GM18517 (cell line): ENCODE data around the gene DUSP28.
"Not testable (repeated sequence)": the region's sequence is repeated elsewhere in the genome, so short reads cannot be mapped to it uniquely, and the experiment has no call there.

Source experiments
- ATAC-seq: cut with Tn5 transposase; IDR thresholded peaks from one replicate; pipeline ENCODE4 v1.9.1; 2021; ENCODE audit warnings: mild to moderate bottlenecking, moderate library complexity; ENCODE audit not compliant: unreplicated experiment

The DUSP28 gene

DNA sequence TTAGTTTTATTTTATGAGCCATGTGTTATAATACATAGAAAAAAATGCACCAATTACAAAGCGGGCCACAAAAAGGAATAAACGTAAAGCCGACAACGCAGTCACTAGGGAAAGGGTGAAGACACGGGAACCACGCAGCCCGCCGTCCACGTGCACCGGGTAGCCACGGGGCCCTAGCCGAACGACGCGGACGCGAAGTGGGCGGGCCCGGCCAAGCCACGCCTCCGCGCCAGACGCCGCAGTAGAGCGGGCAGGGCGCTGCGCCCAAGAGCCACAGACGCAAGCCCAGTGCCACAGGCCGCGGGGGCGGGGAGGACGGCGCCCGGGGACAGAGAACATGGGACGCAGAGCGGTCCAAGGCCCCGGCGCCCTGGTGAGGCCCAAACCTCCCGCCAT is at the start of gene DUSP28:
TSS of gene DUSP28 (plus strand) at position 274 of the 396 bp plus-strand sequence. CDS start 328 bp downstream, outside the sequence.
- ATAC-seq: peak; percentile 36

DNA sequence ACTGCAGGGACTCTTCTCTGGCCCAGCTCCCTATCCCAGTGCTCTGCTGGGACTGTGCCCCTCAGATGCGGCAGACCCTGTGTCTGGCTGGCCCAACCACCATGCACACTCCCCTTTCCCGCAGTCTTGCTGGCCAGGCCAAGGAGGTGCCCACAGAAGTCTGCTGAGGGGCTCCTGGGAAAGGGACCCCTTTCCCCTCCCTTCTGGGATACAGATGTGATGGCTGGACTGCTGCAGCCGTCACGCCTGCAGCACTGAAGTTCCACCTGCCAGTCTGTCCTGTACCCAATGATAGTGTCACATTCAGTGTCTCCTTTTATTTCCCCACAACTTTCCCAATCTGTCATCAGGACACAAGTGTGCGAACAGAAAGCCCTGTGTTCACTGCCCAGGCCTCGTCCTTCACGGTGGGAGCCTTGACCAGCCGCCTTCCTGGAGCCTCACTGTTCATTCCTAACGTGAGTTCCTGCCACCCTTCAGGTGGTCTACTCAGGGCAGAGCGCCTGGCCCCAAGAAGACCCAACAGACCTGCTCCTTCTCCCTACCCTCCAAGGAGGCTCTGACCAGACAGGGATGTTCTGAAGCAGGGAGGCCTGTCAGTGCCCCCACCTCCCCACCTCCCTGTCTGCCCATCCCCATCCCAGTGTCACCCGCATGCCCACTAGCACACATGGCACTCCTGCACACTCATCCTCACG is 49.5 kb upstream of the DUSP28 start:
- no peak for ATAC-seq

DNA sequence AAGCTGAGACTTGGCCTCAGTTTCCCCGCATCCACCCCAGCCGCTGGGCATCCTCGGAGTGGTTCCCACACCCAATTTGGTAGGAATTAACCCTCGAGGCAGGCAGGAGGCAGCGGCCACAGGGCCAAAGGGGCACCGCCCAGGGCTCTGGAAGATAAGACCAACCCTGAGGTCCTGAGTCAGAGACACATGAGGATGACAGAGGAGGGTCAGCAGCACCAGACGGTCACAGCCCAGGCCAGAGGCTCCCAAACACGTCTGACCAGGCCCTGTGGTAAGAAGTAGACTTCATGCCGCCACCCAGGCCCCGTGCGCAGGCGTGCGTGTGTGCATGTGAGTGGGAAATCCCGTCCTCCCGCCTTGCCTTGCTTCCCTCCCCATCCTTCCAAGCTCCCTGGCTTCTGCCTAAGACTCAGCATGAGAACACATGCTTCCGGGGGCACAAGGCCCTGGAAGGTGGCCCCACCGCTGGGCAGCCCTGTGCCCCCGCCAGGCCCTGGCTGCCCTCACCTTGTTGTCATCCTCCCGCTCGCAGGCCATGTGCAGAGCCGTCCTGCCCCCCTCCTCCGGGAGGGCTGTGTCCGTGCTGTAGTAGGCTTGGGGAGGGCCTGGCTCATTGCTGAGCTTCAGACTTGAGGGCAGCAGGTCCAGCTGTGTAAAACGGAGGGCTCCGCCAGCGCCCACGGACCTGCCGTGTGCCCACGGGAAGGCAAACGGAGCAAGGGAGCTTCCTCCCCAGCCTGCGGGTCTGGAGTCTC is 48.6 kb upstream of the DUSP28 start:
- no peak for ATAC-seq

DNA sequence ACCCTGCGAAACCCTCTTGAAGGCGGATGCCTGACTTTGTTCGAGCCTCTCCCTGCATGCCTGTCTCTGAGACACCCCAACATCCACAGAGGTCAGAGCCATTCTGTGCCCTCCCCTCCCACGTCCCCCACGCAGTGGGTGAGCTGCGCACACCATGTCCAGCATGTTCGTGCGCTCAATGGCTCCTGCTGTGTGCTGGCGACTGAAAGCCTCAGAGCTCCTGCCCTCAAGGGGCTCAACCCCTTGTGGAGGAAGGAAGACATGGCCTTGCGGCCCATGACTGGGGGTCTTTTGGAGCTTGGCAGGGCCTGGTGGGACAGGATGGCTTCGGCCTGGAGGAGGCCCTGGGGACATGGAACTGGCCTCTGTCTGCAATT is 48.1 kb upstream of the DUSP28 start:
- ATAC-seq: no peak

DNA sequence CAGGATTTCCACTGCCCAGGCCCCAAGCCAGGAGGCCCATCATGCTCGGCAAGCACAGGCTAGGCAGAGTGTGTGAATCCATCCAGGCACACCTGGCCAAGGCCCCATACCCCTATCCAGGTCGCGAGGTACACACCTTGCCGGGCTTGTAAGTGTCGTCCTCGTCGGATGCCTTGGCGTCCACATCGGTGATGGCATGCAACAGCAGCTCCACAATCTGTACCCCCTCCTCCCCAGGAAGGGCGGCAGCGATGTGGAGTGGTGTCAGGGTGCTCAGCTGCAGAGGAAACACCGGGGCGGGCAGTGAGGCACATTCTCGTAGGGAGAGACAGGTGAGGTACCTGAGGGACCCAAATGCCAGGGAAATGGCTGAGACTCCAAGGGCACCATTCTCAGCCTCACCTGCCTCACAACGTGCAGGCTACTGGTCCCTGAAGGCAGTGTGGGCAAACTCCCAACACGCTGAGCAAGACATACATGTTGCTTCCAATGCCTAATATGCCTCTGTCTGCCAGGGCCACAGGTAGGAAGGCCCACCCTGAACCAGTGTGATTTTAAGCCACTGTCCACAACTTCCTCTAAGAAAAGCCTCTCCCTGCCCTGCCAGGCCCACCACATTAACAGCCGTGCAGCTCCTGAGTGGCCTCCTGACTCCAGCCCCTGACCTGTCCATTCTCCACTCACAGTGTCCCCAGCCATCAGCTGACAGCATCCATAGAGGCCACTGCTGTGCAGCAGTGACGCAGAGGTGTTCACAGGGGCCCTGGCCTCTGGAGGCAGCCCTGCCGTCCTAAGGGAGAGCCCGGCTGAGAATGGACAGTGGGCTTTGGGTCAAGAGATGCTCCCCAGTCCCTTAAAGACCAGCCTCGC is 47.3 kb upstream of the DUSP28 start:
- ATAC-seq: no peak

- peak; percentile 82 for ATAC-seq
Observed at GRCh38 chr2:240513549-240514287, 46.4 kb upstream of the DUSP28 start.

- ATAC-seq: no peak
Observed at GRCh38 chr2:240514631-240515030, 45.5 kb upstream of the DUSP28 start.

GRCh38 chr2:240517342-240517741 is 42.8 kb upstream of the DUSP28 start:
- ATAC-seq: no peak

DNA sequence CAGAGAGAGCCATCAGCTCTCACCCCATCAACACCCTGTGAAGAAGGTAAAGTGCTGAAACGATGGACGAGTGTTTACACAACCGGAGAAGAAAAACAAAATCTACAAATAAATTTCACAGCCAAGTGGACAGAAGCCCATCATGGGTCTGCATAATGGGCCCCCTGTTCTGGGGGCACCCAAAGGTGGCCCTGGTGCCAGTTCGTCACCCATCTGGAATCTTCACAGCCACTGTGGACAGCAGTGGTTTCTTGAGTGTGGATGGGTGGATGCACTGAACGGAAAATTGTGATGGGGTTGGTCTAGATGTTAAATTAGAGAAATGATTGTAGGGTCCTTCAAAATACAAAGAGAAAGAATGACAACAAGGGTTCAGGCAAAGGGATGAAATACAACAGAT is 41.2 kb upstream of the DUSP28 start:
- ATAC-seq: no peak

- ATAC-seq: no peak
Observed at GRCh38 chr2:240519396-240520129, 40.6 kb upstream of the DUSP28 start.

DNA sequence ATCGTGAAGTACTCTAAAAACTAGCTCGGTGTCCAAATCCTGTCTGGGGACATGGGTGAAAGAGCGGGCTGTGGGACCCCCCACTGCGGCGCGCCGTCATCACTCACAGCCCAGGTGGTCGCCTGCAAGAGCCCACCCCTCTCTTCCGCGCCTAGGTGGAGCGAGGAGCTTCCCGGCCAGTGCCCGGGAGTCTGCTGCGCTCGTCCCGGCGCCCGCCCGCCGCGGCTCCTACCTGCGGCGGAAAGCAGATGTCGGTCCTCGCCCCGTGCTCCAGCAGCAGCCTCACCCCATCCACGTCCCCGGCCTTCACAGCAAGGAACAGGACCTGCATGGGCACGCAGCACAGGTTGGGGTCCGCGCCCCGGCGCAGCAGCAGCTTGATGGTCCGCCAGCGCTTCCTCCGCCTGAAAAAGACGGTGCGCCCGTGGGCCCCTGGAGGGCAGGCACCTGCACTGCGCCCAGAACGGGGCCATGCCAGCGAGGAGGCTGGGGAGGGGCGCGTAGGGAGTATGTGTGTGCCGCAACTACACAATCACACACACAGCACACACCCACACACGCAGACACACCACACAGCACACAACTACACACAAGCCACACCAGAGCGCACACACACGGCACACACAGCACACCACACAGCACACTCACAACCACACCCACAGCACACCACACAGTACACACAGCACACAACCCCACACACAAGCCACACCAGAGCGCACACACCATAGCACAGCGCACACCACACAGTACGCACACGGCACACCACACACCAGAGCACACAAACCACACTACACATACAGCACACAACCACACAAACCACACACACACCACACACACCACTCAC is 39.8 kb upstream of the DUSP28 start:
- ATAC-seq: no peak

DNA sequence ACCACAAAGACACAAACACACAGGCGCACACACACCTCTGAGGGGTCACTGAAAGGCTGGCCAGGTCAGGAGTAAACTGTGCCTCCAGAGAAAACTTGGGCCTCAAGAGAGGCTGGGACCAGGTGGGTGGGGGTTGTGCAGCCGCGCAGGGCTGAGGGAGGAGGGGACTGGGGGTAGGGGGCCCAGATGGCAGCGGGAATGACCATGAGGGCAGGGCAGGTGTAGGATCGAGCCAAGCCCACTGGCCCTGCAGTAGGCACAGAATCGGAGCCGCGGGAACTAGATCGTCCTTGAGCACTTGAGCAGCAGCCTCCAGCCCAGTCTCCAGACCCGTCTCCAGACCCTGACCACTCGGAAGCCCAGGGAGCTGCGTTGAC is 39.2 kb upstream of the DUSP28 start:
- no peak for ATAC-seq

DNA sequence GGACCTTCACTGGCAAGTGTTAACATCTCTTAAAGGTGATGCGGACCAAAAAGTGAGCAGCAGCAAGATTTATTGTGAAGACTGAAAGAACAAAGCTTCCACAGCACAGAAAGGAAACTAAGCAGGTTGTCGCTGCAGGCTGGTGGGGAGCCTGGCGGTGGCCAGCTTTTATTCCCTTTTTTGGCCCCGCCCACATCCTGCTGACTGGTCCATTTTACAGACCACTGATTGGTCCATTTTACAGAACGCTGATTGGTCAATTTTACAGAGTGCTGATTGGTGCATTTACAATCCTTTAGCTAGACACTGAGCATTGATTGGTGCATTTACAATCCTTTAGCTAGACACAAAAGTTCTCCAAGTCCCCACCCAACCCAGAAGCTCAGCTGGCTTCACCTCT is 38.3 kb upstream of the DUSP28 start:
- ATAC-seq: not testable (repeated sequence)

DNA sequence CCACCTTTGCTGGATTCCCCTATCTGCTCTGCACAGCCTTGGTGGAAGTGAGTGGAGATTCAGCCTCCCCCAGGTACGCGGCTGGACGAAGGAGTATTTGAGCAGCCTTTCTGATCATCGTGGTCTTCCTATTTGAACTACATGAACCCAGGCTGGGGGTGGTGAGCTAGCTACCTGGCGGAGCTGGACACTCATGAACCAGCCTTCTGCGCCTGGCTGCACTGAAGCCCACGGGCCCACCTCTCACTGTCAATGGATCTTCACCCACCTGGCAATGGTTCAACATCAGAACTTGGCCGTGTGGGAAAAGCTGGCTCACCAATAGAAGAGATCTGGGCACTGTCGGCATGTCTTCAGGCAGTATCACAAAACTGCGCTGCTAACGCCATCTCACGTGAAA is 37.8 kb upstream of the DUSP28 start:
- ATAC-seq: no peak

- ATAC-seq: no peak
Observed at GRCh38 chr2:240523451-240524281, 36.5 kb upstream of the DUSP28 start.

DNA sequence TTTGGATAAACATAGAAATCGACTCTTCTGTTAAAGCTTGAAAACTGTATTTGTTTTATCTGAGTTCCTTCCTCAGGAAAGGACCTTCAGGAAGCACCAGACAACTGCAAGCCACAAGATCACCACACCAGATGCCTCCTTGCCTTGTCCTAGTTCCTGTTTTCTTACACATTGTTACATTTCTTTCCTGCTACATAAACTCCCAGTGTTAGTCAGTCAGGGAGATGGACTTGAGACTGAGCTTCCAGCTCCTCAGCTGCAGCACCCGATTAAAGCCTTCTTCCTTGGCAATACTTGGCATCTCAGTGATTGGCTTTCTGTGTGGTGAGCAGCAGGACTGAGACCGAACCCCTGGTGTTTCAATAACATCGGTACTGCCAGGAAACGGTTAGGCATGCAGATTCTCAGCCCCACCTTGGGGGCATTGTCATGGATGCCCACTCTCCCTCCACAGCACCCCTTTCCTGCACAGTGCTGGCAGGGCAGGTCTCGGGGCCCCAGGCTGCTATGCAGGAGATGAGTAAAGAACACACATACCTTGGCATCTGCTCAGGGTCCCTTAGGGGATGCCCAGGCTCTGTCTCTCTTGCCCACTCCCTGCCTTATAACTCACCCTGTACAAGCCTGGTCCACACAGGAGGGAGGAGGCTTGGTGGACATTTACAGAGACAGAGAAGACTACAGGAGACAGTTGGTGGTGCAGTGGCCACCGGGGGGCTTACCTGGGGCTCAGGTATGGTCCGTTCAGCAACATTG is 35.0 kb upstream of the DUSP28 start:
- ATAC-seq: no peak

GRCh38 chr2:240525802-240526201 is 34.4 kb upstream of the DUSP28 start:
- no peak for ATAC-seq

DNA sequence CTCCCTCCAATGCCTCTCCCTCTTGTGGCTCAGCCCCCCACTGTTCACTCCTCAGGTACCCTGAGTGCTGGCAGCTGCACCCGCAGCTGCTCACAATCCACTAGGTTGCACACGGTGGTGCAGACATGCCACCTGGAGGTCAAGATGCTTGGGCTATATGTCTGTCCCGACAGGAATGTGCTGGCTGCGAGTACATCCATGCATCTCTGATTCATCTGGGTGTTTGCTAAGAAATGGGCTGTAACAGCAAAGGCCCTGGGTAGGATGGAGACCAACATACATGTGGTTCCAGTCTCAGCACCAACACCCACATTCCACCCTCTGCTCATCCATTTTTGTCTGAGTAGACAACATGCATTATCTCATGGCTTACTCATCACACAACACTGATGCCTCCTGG is 33.6 kb upstream of the DUSP28 start:
- ATAC-seq: no peak
